ENCODE data around the gene ITFG1.

The ITFG1 gene

GRCh38 chr16:47386201-47386718 lies 74.6 kb downstream of the ITFG1 start (continued):
- no peak for TF ChIP-seq CSRNP3 (CRISPR knock-in tag; IDR thresholded peaks at IDR 0.05)
- TF ChIP-seq ZFP3 (CRISPR knock-in tag; IDR thresholded peaks at IDR 0.05), result no peak
- no peak for TF ChIP-seq OSR1 (CRISPR knock-in tag; IDR thresholded peaks at IDR 0.05)
- TF ChIP-seq POU6F1 (CRISPR knock-in tag; IDR thresholded peaks at IDR 0.05; ENCODE audit: borderline replicate concordance, low read depth), result no peak
- TF ChIP-seq ZNF565 (CRISPR knock-in tag; conservative IDR thresholded peaks at IDR 0.05; ENCODE audit: low read depth), result no peak
- no peak for TF ChIP-seq ZNF70 (CRISPR knock-in tag; IDR thresholded peaks at IDR 0.05)
- no peak for TF ChIP-seq SNAI2 (CRISPR knock-in tag; IDR thresholded peaks at IDR 0.05)

- TF ChIP-seq CSDC2 (CRISPR knock-in tag; IDR thresholded peaks at IDR 0.05), result no peak
- TF ChIP-seq RARB (CRISPR knock-in tag; IDR thresholded peaks at IDR 0.05), result no peak
- no peak for TF ChIP-seq ZNF8 (CRISPR knock-in tag; IDR thresholded peaks at IDR 0.05)
- no peak for TF ChIP-seq SNAI2 (CRISPR knock-in tag; IDR thresholded peaks at IDR 0.05)
- no peak for TF ChIP-seq CSRNP3 (CRISPR knock-in tag; IDR thresholded peaks at IDR 0.05)
- no peak for TF ChIP-seq ZFP3 (CRISPR knock-in tag; IDR thresholded peaks at IDR 0.05)
- TF ChIP-seq POU6F1 (CRISPR knock-in tag; IDR thresholded peaks at IDR 0.05; ENCODE audit: borderline replicate concordance, low read depth), result no peak
- no peak for ATAC-seq
These were observed 78.5 kb downstream of the ITFG1 start for GRCh38 chr16:47382362-47382761.

- ATAC-seq, result no peak
- TF ChIP-seq ZFP30 (CRISPR knock-in tag; IDR thresholded peaks at IDR 0.05), result no peak
- TF ChIP-seq BACH2 (CRISPR knock-in tag; IDR thresholded peaks at IDR 0.05; ENCODE audit: borderline replicate concordance), result no peak
- no peak for TF ChIP-seq TCF4 (CRISPR knock-in tag; IDR thresholded peaks at IDR 0.05; ENCODE audit: borderline replicate concordance)
- TF ChIP-seq TOX (CRISPR knock-in tag; IDR thresholded peaks at IDR 0.05; ENCODE audit: borderline replicate concordance), result no peak
- TF ChIP-seq CSRNP3 (CRISPR knock-in tag; IDR thresholded peaks at IDR 0.05), result no peak
- TF ChIP-seq ARNTL (CRISPR knock-in tag; IDR thresholded peaks at IDR 0.05; ENCODE audit: borderline replicate concordance, low read depth), result no peak
- no peak for TF ChIP-seq ZFP3 (CRISPR knock-in tag; IDR thresholded peaks at IDR 0.05)
- no peak for TF ChIP-seq GLIS3 (CRISPR knock-in tag; IDR thresholded peaks at IDR 0.05)
- TF ChIP-seq ZC3H10 (CRISPR knock-in tag; IDR thresholded peaks at IDR 0.05), result no peak
These were observed 83.7 kb downstream of the ITFG1 start for GRCh38 chr16:47377154-47377553.

- ATAC-seq, result no peak
- TF ChIP-seq TCF4 (CRISPR knock-in tag; IDR thresholded peaks at IDR 0.05; ENCODE audit: borderline replicate concordance) (no peak), GLIS3 (CRISPR knock-in tag; IDR thresholded peaks at IDR 0.05) (no peak), CSRNP3 (CRISPR knock-in tag; IDR thresholded peaks at IDR 0.05) (no peak), RARB (CRISPR knock-in tag; IDR thresholded peaks at IDR 0.05) (no peak), ZC3H10 (CRISPR knock-in tag; IDR thresholded peaks at IDR 0.05) (no peak), ZNF565 (CRISPR knock-in tag; conservative IDR thresholded peaks at IDR 0.05; ENCODE audit: low read depth) (no peak), CREB5 (CRISPR knock-in tag; IDR thresholded peaks at IDR 0.05; ENCODE audit: low read depth) (no peak), SNAI2 (CRISPR knock-in tag; IDR thresholded peaks at IDR 0.05) (no peak)
These were observed 85.4 kb downstream of the ITFG1 start for GRCh38 chr16:47375423-47375822.
